HEK293T (cell line): ENCODE results near the gene A2ML1.
"Not testable (repeated sequence)": the region's sequence is repeated elsewhere in the genome, so short reads cannot be mapped to it uniquely, and the experiment has no call there.

Source experiments
- CTCF ChIA-PET: fragments of 350-600 bp; formaldehyde crosslinking; extraction: SDS; loops from one replicate; lab custom pipeline; 2021; ENCODE audit warnings: antibody characterized with exemption, inconsistent platforms; lab: Yijun Ruan, JAX
- POLR2A ChIA-PET: fragments of 350-600 bp; formaldehyde crosslinking; extraction: SDS; loops from one replicate; lab custom pipeline; 2020; ENCODE audit warnings: antibody characterized with exemption, inconsistent platforms; lab: Yijun Ruan, JAX
- DNase-seq: peaks from one replicate; pipeline ENCODE4 v3.0.0; 2012; ENCODE audit warnings: mixed read lengths; ENCODE audit errors: extremely low spot score
- ARNT ChIP-seq: fragments of 450-650 bp; IDR thresholded peaks from 2 replicates; pipeline ENCODE4 v1.6.1; 2017; ENCODE audit warnings: mild to moderate bottlenecking
- BHLHE40 ChIP-seq: fragments of 450-650 bp; IDR thresholded peaks from 2 replicates; pipeline ENCODE4 v1.6.1; 2016; ENCODE audit warnings: mild to moderate bottlenecking, moderate library complexity, borderline replicate concordance
- CTBP1 ChIP-seq: fragments of 450-650 bp; IDR thresholded peaks from 2 replicates; pipeline ENCODE4 v1.6.1; 2016; ENCODE audit warnings: borderline replicate concordance
- ELF4 ChIP-seq: fragments of 450-650 bp; IDR thresholded peaks from 2 replicates; pipeline ENCODE4 v1.6.1; 2017; ENCODE audit warnings: antibody characterized with exemption
- FOXA1 ChIP-seq: fragments of 450-650 bp; IDR thresholded peaks from 2 replicates; pipeline ENCODE4 v1.6.1; 2016; ENCODE audit warnings: mild to moderate bottlenecking
- FOXK2 ChIP-seq: fragments of 450-650 bp; IDR thresholded peaks from 2 replicates; pipeline ENCODE4 v1.6.1; 2016; ENCODE audit warnings: mild to moderate bottlenecking
- FOXM1 ChIP-seq: fragments of 450-650 bp; IDR thresholded peaks from 2 replicates; pipeline ENCODE4 v1.6.1; 2017; ENCODE audit warnings: mild to moderate bottlenecking, borderline replicate concordance
- HDGF ChIP-seq: fragments of 450-650 bp; IDR thresholded peaks from 2 replicates; pipeline ENCODE4 v1.6.1; 2017; ENCODE audit warnings: antibody characterized with exemption, borderline replicate concordance
- L3MBTL2 ChIP-seq: fragments of 450-650 bp; conservative IDR thresholded peaks from 2 replicates; pipeline ENCODE4 v1.6.1; 2016; ENCODE audit warnings: mild to moderate bottlenecking
- LEF1 ChIP-seq: fragments of 450-650 bp; IDR thresholded peaks from 2 replicates; pipeline ENCODE4 v1.6.1; 2017; ENCODE audit warnings: mild to moderate bottlenecking, borderline replicate concordance
- NFRKB ChIP-seq: fragments of 450-650 bp; IDR thresholded peaks from 2 replicates; pipeline ENCODE4 v1.6.1; 2016; ENCODE audit warnings: mild to moderate bottlenecking, moderate library complexity
- SP1 ChIP-seq: fragments of 450-650 bp; IDR thresholded peaks from 2 replicates; pipeline ENCODE4 v1.6.1; 2017
- SUZ12 ChIP-seq: fragments of 450-650 bp; IDR thresholded peaks from 2 replicates; pipeline ENCODE4 v1.6.1; 2016; ENCODE audit warnings: mild to moderate bottlenecking
- TARDBP ChIP-seq: fragments of 450-650 bp; IDR thresholded peaks from 2 replicates; pipeline ENCODE4 v1.6.1; 2016
- ZNF384 ChIP-seq: fragments of 450-650 bp; IDR thresholded peaks from 2 replicates; pipeline ENCODE4 v1.6.1; 2016
- TF ChIP-seq, protein P1 (sequence below): fragments of 450-650 bp; IDR thresholded peaks from 2 replicates; pipeline ENCODE4 v1.6.1; 2016

The A2ML1 gene

GRCh38 chr12:8890313-8891085 lies 68.1 kb downstream of the A2ML1 start:
- POLR2A ChIA-PET, result interaction anchor here (0.6 to 1.4 kb wide), 3 partner anchors 30 to 193 kb away, joined by 4 read pairs; partner anchors contain the start of gene RIMKLB
- no peak for TF ChIP-seq FOXK2
- TF ChIP-seq ARNT, result no peak
- no peak for TF ChIP-seq TARDBP
- TF ChIP-seq LEF1, result no peak
- no peak for TF ChIP-seq HDGF
- DNase-seq, result peak; percentile 72
- CTCF ChIA-PET, result interaction anchor here (0.6 to 1.8 kb wide), 34 partner anchors 9 to 392 kb away, joined by 3 to 17 read pairs (median 4); partner anchors contain the start of gene M6PR

DNA sequence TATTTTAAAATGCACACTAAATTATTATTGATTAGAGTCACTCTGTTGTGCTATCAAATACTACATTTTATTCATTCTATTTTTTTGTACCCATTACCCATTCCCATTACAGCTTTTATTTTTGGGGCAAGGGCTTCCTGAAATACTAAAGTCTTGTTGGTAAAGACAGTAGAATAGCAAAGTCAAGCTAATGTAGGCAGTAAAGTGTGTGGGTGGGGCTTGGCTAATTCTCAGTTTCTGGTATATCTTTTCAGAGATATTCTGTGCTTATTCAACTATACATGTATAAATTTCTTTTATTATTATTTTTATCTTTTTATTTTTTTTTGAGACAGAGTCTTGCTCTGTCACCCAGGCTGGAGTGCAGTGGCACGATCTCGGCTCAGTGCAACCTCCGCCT lies 69.6 kb downstream of the A2ML1 start:
- POLR2A ChIA-PET, result no interaction called here
- DNase-seq, result no peak
- no peak for TF ChIP-seq NFRKB
- TF ChIP-seq SP1, result no peak
- no peak for TF ChIP-seq FOXM1
- TF ChIP-seq L3MBTL2, result no peak
- no peak for TF ChIP-seq FOXK2
- TF ChIP-seq ARNT, result no peak
- TF ChIP-seq HDGF, result no peak
- CTCF ChIA-PET, result interaction anchor here (0.7 kb wide), 1 partner anchor 215 kb away, joined by 4 read pairs; no protein-coding TSS in a partner anchor

DNA sequence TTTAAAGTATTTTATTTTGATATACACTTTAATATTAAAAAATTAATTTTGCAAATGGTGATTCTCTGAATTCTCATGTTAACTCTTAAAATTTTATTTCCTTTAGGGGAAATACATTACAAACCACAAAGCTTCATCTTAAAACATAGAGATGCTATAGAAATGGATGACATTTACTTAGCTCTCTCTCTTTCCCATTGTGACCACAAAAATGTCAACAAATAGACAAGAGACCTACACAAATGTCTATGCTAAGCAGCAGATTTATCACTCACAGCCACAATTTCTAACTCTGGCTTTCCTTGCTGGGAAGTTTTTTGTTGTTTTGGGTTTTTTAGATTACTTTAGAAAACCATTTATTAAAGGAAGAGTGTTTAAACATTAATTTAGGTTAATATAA lies 72.0 kb downstream of the A2ML1 start:
- ChIA-PET POLR2A (no interaction called here), CTCF (interaction anchor here (0.7 to 1.8 kb wide), 2 partner anchors 10 to 34 kb away, joined by 3 to 4 read pairs; no protein-coding TSS in a partner anchor)
- DNase-seq, result no peak
- TF ChIP-seq SUZ12 (no peak), FOXK2 (no peak), LEF1 (no peak), NFRKB (no peak), SP1 (no peak), BHLHE40 (no peak)
- TF ChIP-seq, protein P1, sequence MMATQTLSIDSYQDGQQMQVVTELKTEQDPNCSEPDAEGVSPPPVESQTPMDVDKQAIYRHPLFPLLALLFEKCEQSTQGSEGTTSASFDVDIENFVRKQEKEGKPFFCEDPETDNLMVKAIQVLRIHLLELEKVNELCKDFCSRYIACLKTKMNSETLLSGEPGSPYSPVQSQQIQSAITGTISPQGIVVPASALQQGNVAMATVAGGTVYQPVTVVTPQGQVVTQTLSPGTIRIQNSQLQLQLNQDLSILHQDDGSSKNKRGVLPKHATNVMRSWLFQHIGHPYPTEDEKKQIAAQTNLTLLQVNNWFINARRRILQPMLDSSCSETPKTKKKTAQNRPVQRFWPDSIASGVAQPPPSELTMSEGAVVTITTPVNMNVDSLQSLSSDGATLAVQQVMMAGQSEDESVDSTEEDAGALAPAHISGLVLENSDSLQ, result no peak

DNA sequence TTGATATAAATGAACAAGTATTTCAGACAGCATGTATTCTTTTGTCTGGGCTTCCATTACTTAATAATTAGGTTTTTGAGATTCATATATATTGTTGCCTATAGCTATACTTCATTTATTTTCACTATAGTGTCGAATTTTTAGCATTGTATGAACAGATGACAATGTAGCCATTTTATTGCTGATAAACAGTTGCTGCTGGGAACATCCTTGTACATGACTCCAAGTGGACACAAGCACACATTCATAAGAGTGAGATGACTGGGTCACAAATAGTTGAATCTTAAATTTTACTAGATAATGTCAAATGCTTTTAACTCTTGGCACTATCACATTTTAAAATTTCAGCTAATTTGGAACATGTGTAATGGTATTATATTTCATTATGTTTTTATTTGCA lies 72.6 kb downstream of the A2ML1 start:
- ChIA-PET POLR2A (no interaction called here), CTCF (interaction anchor here (0.7 to 1.8 kb wide), 2 partner anchors 10 to 34 kb away, joined by 3 to 4 read pairs; no protein-coding TSS in a partner anchor)
- TF ChIP-seq ELF4 (no peak), HDGF (no peak), FOXA1 (no peak), TARDBP (no peak), CTBP1 (no peak), SP1 (no peak), SUZ12 (no peak), NFRKB (no peak), LEF1 (no peak), FOXK2 (no peak), ARNT (no peak)
- TF ChIP-seq, protein P1, result no peak
- DNase-seq, result no peak

DNA sequence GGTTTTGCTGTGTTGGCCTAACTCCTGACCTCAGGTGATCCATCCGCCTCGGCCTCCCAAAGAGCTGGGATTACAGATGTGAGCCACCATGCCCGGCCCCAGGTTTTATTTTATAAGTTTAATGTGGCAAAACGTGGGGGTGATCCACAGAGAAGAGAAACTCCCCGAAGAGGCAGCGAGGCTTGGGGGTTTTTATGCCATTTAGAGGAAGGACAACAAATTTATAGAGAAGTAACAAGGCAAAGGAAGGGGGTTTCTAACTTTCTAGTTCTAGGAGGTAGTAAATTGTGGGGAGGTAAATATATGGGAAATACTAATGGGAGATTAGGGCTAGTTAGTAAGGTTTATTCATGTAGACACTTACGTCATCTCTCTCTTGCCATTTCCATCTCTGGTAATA lies 74.7 kb downstream of the A2ML1 start:
- ChIA-PET CTCF (no interaction called here), POLR2A (no interaction called here)
- TF ChIP-seq NFRKB, result no peak
- TF ChIP-seq FOXA1, result no peak
- TF ChIP-seq TARDBP, result no peak
- TF ChIP-seq ARNT, result no peak
- no peak for TF ChIP-seq SUZ12
- TF ChIP-seq L3MBTL2, result no peak
- TF ChIP-seq FOXM1, result no peak
- no peak for TF ChIP-seq FOXK2
- TF ChIP-seq, protein P1, result no peak
- no peak for TF ChIP-seq LEF1
- TF ChIP-seq HDGF, result no peak
- no peak for TF ChIP-seq SP1
- TF ChIP-seq CTBP1, result no peak
- TF ChIP-seq BHLHE40, result no peak
- TF ChIP-seq ELF4, result no peak
- no peak for TF ChIP-seq ZNF384
- no peak for DNase-seq

GRCh38 chr12:8899830-8900229 lies 77.4 kb downstream of the A2ML1 start:
- POLR2A ChIA-PET, result no interaction called here
- CTCF ChIA-PET, result no interaction called here
- no peak for DNase-seq
- TF ChIP-seq NFRKB (no peak), L3MBTL2 (no peak), HDGF (no peak), SP1 (no peak), FOXA1 (no peak), CTBP1 (no peak), ARNT (no peak), TARDBP (no peak), SUZ12 (no peak)
- TF ChIP-seq, protein P1, result no peak

DNA sequence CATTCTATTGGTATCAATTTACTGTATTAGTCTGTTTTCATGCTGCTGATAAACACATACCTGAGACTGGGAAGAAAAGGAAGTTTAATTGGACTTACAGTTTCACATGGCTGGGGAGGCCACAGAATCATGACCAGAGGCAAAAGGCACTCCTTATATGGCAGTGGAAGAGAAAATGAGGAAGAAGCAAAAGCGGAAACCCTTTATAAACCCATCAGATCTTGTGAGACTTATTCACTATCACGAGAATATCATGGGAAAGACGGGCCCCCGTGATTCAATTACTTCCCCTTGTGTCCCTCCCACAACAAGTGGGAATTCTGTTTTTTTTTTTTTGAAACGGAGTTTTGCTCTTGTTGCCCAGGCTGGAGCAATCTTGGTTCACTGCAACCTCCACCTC lies 80.3 kb downstream of the A2ML1 start:
- CTCF ChIA-PET, POLR2A ChIA-PET, DNase-seq: not testable (repeated sequence)
